Measurements from ENCODE around the gene DNAJB1. TPM values are rescaled to one million over a fixed set of nuclear protein-coding genes. Genes with fewer than 3 reads are reported as not detected.

Gene DNAJB1
- polyA plus RNA-seq, 4 donors, result 91.5 to 104 (median 101) TPM

GRCh38 chr19:14475251-14476073 lies 42.7 kb downstream of the DNAJB1 start, which contains the start of gene PTGER1:
Gene PTGER1, minus strand, starts transcription at chr19:14475354. Its CDS starts 1,034 bp downstream, at chr19:14474320.
- no peak for DNase-seq (ENCODE audit: low read depth in 4 of 4, low spot score in 2 of 4)

GRCh38 chr19:14474827-14475226 lies 43.4 kb downstream of the DNAJB1 start:
- no peak for DNase-seq (ENCODE audit: low read depth in 4 of 4, low spot score in 2 of 4)

- no peak for DNase-seq (ENCODE audit: low read depth in 4 of 4, low spot score in 2 of 4)
These were observed 44.1 kb downstream of the DNAJB1 start for GRCh38 chr19:14473978-14474578.

- no peak for DNase-seq (ENCODE audit: low read depth in 4 of 4, low spot score in 2 of 4)
These were observed 44.9 kb downstream of the DNAJB1 start for GRCh38 chr19:14473073-14473977.

GRCh38 chr19:14472202-14472938 lies 45.8 kb downstream of the DNAJB1 start:
- no peak for DNase-seq (ENCODE audit: low read depth in 4 of 4, low spot score in 2 of 4)

GRCh38 chr19:14471436-14472187 lies 46.6 kb downstream of the DNAJB1 start:
- DNase-seq (ENCODE audit: low read depth in 4 of 4, low spot score in 2 of 4), result no peak

GRCh38 chr19:14470031-14470876 lies 47.9 kb downstream of the DNAJB1 start:
- no peak for DNase-seq (ENCODE audit: low read depth in 4 of 4, low spot score in 2 of 4)

GRCh38 chr19:14467816-14468215 lies 50.4 kb downstream of the DNAJB1 start:
- DNase-seq (ENCODE audit: low read depth in 4 of 4, low spot score in 2 of 4), result no peak

- no peak for DNase-seq (ENCODE audit: low read depth in 4 of 4, low spot score in 2 of 4)
These were observed 50.8 kb downstream of the DNAJB1 start for GRCh38 chr19:14467391-14467790.

Other genes starting within 250 kb of the DNAJB1 start
- gene ADGRE5, start 137.0 kb downstream of the DNAJB1 start, polyA plus RNA-seq (ENCODE audit: insufficient read length in 4 of 4), result 10 to 100 TPM; 16.3 to 30.1 (median 21.3) TPM
- gene DDX39A, start 99.1 kb downstream of the DNAJB1 start, polyA plus RNA-seq (ENCODE audit: insufficient read length in 4 of 4), result 10 to 100 TPM; 45.0 to 66.6 (median 62.1) TPM
- gene PKN1, start 85.1 kb downstream of the DNAJB1 start, polyA plus RNA-seq (ENCODE audit: insufficient read length in 4 of 4), result 100 to 1,000 TPM in 2 of 4 donors, 10 to 100 TPM in 2; 87.7 to 129 (median 97.5) TPM
- 10 to 100 TPM in 1 of 4 donors, 1 to 10 TPM in 3; 3.2 to 10.2 (median 6.7) TPM for gene PTGER1, start 43.0 kb downstream of the DNAJB1 start, polyA plus RNA-seq (ENCODE audit: insufficient read length in 4 of 4)
- gene GIPC1, start 22.3 kb downstream of the DNAJB1 start, polyA plus RNA-seq (ENCODE audit: insufficient read length in 4 of 4), result 100 to 1,000 TPM in 2 of 4 donors, 10 to 100 TPM in 2; 69.6 to 117 (median 91.1) TPM
- gene TECR, start 11.2 kb upstream of the DNAJB1 start, polyA plus RNA-seq (ENCODE audit: insufficient read length in 4 of 4), result 100 to 1,000 TPM; 122 to 154 (median 143) TPM
- 100 to 1,000 TPM in 2 of 4 donors, 10 to 100 TPM in 2; 90.3 to 158 (median 120) TPM for gene NDUFB7, start 53.7 kb upstream of the DNAJB1 start, polyA plus RNA-seq (ENCODE audit: insufficient read length in 4 of 4)
- under 1 TPM in 2 of 4 donors, not detected in 2; 0.23 to 0.26 TPM for gene CLEC17A, start 64.7 kb upstream of the DNAJB1 start, polyA plus RNA-seq (ENCODE audit: insufficient read length in 4 of 4)
- gene ADGRE3, start 156.4 kb upstream of the DNAJB1 start, polyA plus RNA-seq (ENCODE audit: insufficient read length in 4 of 4), result under 1 TPM in 3 of 4 donors, not detected in 1; 0.08 to 0.14 (median 0.09) TPM
- gene ZNF333, start 171.7 kb upstream of the DNAJB1 start, polyA plus RNA-seq (ENCODE audit: insufficient read length in 4 of 4), result 10 to 100 TPM; 13.8 to 31.3 (median 21.3) TPM

Data from left renal cortex interstitium (tissue), 4 donors.